Pancreas (tissue), 10 donors: ENCODE data around the gene LMO1. TPM values are rescaled to one million over a fixed set of nuclear protein-coding genes. Genes with fewer than 3 reads are reported as not detected.

Source experiments
- ATAC-seq, 4 donors: fragments of 200-7000 bp; cut with Tn5 transposase; one replicate each; pipeline versions ENCODE4 v1.8.0 to v1.9.1; 2020; ENCODE audit warnings: mild to moderate bottlenecking in 4 of 4, moderate library complexity in 4 of 4
- DNase-seq, 6 donors: peaks; one replicate each; pipeline ENCODE4 v3.0.0-alpha.2; 2020
- FAIRE-seq: peaks from 2 replicates; lab custom pipeline; 2012; peaks lifted over from hg19 to GRCh38; lab: Jason Lieb, UNC
- H3K27ac ChIP-seq, 4 donors: fragments of 200-600 bp; sonication (generic); 1 replicate in 3 of 4; 2 replicates in 1 of 4; pipeline versions ENCODE4 v1.5.0 to v1.8.0; 2020
- H3K27me3 ChIP-seq, 4 donors: fragments of 200-600 bp; one replicate each; pipeline ENCODE4 v1.8.0; 2021
- H3K36me3 ChIP-seq, 3 donors: fragments of 200-600 bp; sonication (generic) in 1 of 3; one replicate each; pipeline versions ENCODE4 v1.5.0 to v1.8.0; 2020 to 2021
- H3K4me1 ChIP-seq, 3 donors: fragments of 200-600 bp; one replicate each; pipeline ENCODE4 v1.8.0; 2021
- H3K4me3 ChIP-seq, 4 donors: fragments of 200-600 bp; sonication (generic) in 2 of 4; one replicate each; pipeline versions ENCODE4 v1.5.0 to v1.8.0; 2020 to 2021
- H3K9me3 ChIP-seq, 4 donors: fragments of 200-600 bp; one replicate each; pipeline ENCODE4 v1.8.0; 2021
- CTCF ChIP-seq, 4 donors: fragments of 200-600 bp; sonication (generic) in 3 of 4; IDR thresholded peaks; one replicate each; pipeline versions ENCODE4 v1.5.0 to v1.8.0; 2021; ENCODE audit warnings: antibody characterized with exemption in 4 of 4
- whole genome bisulfite sequencing, 2 donors: extraction: QIAGEN DNeasy Blood & Tissue Kit; methylation state at CpG; one replicate each; pipeline ENCODE4 v1.1.7; 2013; 5-methylcytosine and 5-hydroxymethylcytosine counted together
- intact Hi-C, 3 donors: fragments of 100-400 bp; cut with DNase I; formaldehyde crosslinking; loops; one replicate each; pipeline versions ENCODE4 v1.11.1 to v1.14.2; 2022
- polyA plus RNA-seq, 2 donors: library from polyadenylated mRNA; stranded (reverse); fragments of 200-250 nt; gene quantifications; one replicate each; pipeline ENCODE4 v1.2.3, GENCODE V29; 2013
- total RNA-seq, 6 donors: library from RNA; stranded (reverse); fragmentation: NEBNext Ultra II Directional in 4 of 6; extraction: Animal tissue kit (Norgen Biotek cat#: 25700) in 4 of 6; gene quantifications; one replicate each; pipeline versions ENCODE4 v1.2.1 to v1.2.4, GENCODE V29; 2021 to 2023
- donor health status: healthy with polysubstance abuse.
- donor health status: DM: no; HTN: no; CAD: no; lungs with moderate emphysema.
- donor health status: DM: no; HTN: no; CAD: no.
- donor health status: control.
- donor health status: control.
- donor health status: Bipolar disorder and iron deficiency.
- donor health status: DM: yes; HTN: yes; CAD: no.
- donor health status: DM: no; HTN: no; CAD: no.
- donor health status: DM: no; HTN: no; CAD: no.
- donor health status: DM: yes; HTN: yes; CAD: no.

The LMO1 gene
- total and polyA plus RNA-seq, 8 donors = 0.14 to 6.8 (median 0.61) TPM

GRCh38 chr11:8221917-8222495 lies 41.7 kb downstream of the LMO1 start:
- Histone ChIP-seq H3K9me3 (no peaks in the 10 kb centered on the region), H3K4me3 (no peak overlapping the region), H3K4me1 (no peaks in the 10 kb centered on the region), H3K27me3 (no peaks in the 10 kb centered on the region), H3K27ac (no peak overlapping the region), H3K36me3 (no peaks in the 10 kb centered on the region)
- DNase-seq (no peak), ATAC-seq (no peak), FAIRE-seq (no peak)
- no peak for TF ChIP-seq CTCF (IDR thresholded peaks at IDR 0.05)
- WGBS, 2 donors = 56 to 70% methylated on average over 8 of the region's 8 CpGs
- intact Hi-C loops = loop anchor here in 2 of 3 donors (10.0 kb wide), 2 partner anchors 93 to 343 kb away; no protein-coding TSS in a partner anchor

DNA sequence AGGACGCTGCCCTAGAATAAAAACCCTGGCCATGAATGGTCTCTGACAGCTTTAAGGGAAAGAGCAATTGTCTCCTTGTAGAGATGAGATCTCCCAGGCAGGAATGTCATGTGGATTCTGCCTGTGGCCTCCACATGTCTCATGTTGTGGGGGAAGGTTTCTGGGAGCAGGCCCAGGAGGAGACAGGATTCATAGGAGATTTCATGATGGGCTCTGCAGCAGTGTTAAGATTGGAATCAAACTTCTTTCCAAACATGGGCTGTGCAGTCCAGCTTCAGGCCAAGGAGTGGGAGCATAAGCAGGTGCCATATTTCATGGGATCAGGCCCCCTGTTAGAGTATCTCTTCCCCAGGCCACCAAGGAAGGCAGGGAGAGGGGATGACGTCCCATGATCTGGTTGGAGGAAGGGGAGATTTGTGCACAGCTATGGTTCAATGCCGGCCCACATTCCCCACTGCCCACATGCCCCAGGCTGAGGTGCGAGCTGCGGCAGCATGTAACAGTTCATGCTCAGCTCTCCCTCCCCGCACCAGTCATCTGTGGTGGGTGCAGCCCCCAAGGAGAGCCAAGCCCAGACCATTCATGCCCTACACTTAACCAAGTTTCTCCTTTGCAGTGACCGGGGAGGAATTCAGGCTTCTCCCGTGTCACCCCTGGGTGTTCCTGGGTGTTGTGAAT lies 42.5 kb downstream of the LMO1 start:
- no peak overlapping the region for H3K4me3 ChIP-seq
- H3K4me1 ChIP-seq = no peaks in the 10 kb centered on the region
- no peak for TF ChIP-seq CTCF (IDR thresholded peaks at IDR 0.05)
- no peaks in the 10 kb centered on the region for H3K9me3 ChIP-seq
- no peaks in the 10 kb centered on the region for H3K27me3 ChIP-seq
- H3K27ac ChIP-seq = no peak overlapping the region
- 83 to 95% methylated on average over 8 of the region's 8 CpGs for whole genome bisulfite sequencing, 2 donors
- no peaks in the 10 kb centered on the region for H3K36me3 ChIP-seq
- DNase-seq = no peak
- intact Hi-C loops = loop anchor here in 2 of 3 donors (10.0 kb wide), 2 partner anchors 94 to 344 kb away; no protein-coding TSS in a partner anchor
- no peak for ATAC-seq
- FAIRE-seq = no peak

GRCh38 chr11:8220261-8221045 lies 43.2 kb downstream of the LMO1 start:
- H3K9me3 ChIP-seq = no peaks in the 10 kb centered on the region
- H3K27ac ChIP-seq = no peak overlapping the region
- 69 to 70% methylated on average over 11 of the region's 11 CpGs for WGBS, 2 donors
- intact Hi-C loops = loop anchor here in 2 of 3 donors (10.0 kb wide), 2 partner anchors 94 to 344 kb away; no protein-coding TSS in a partner anchor
- H3K4me3 ChIP-seq = no peak overlapping the region
- no peak for DNase-seq
- H3K27me3 ChIP-seq = no peaks in the 10 kb centered on the region
- TF ChIP-seq CTCF (IDR thresholded peaks at IDR 0.05) = no peak
- H3K36me3 ChIP-seq = no peaks in the 10 kb centered on the region
- no peaks in the 10 kb centered on the region for H3K4me1 ChIP-seq
- no peak for ATAC-seq
- FAIRE-seq = no peak

- peak; percentile 75 to 95 (median 88) for ATAC-seq
- peak; percentile 43 to 63 (median 58) for TF ChIP-seq CTCF (IDR thresholded peaks at IDR 0.05)
- 64 to 65% methylated on average over 16 of the region's 16 CpGs for WGBS, 2 donors
- DNase-seq = peak in 3 of 6 donors; percentile 41 to 68 (median 62)
- Histone ChIP-seq H3K4me1 (no peaks in the 10 kb centered on the region), H3K9me3 (no peaks in the 10 kb centered on the region), H3K27ac (no peak overlapping the region), H3K4me3 (no peak overlapping the region), H3K36me3 (no peaks in the 10 kb centered on the region), H3K27me3 (no peaks in the 10 kb centered on the region)
- FAIRE-seq = no peak
- intact Hi-C loops = loop anchor here in 2 of 3 donors (10.0 kb wide), 2 partner anchors 95 to 345 kb away; no protein-coding TSS in a partner anchor
Observed at GRCh38 chr11:8219257-8220021, 44.2 kb downstream of the LMO1 start.
